HG03025 (cell line): ENCODE results near the gene SUPT20H.

Experiments
- ATAC-seq: cut with Tn5 transposase; IDR thresholded peaks from one replicate; pipeline ENCODE4 v1.9.1; 2021; ENCODE audit warnings: mild to moderate bottlenecking, moderate library complexity; ENCODE audit not compliant: unreplicated experiment, low FRiP score

Gene SUPT20H

GRCh38 chr13:37058910-37059847 lies at the start of gene SUPT20H:
Gene SUPT20H (minus strand): TSS chr13:37059688. CDS start chr13:37051490, 8,198 bp downstream.
- peak; percentile 98 for ATAC-seq

- ATAC-seq: no peak
Measured at GRCh38 chr13:37109051-37109678, 49.7 kb upstream of the SUPT20H start.

- ATAC-seq: no peak
Measured at GRCh38 chr13:37107868-37108267, 48.4 kb upstream of the SUPT20H start.

GRCh38 chr13:37107456-37107855 lies 48.0 kb upstream of the SUPT20H start:
- ATAC-seq: no peak

GRCh38 chr13:37106642-37107041 lies 47.2 kb upstream of the SUPT20H start:
- ATAC-seq: no peak

GRCh38 chr13:37105251-37105714 lies 45.8 kb upstream of the SUPT20H start, which contains the start of gene CSNK1A1L:
Gene CSNK1A1L (minus strand): TSS chr13:37105664. CDS start chr13:37105256, 408 bp downstream.
- no peak for ATAC-seq

GRCh38 chr13:37102896-37103295 lies 43.4 kb upstream of the SUPT20H start:
- ATAC-seq: no peak

GRCh38 chr13:37101201-37101600 lies 41.7 kb upstream of the SUPT20H start:
- no peak for ATAC-seq

- ATAC-seq: no peak
Measured at GRCh38 chr13:37100731-37101130, 41.2 kb upstream of the SUPT20H start.

GRCh38 chr13:37097076-37097475 lies 37.6 kb upstream of the SUPT20H start:
- no peak for ATAC-seq

- no peak for ATAC-seq
Measured at GRCh38 chr13:37094840-37095239, 35.4 kb upstream of the SUPT20H start.

- no peak for ATAC-seq
Measured at GRCh38 chr13:37094099-37094498, 34.6 kb upstream of the SUPT20H start.

GRCh38 chr13:37091835-37092234 lies 32.3 kb upstream of the SUPT20H start:
- ATAC-seq: no peak

GRCh38 chr13:37090912-37091311 lies 31.4 kb upstream of the SUPT20H start:
- ATAC-seq: no peak

GRCh38 chr13:37089495-37089894 lies 30.0 kb upstream of the SUPT20H start:
- no peak for ATAC-seq

- ATAC-seq: no peak
Measured at GRCh38 chr13:37087486-37087885, 28.0 kb upstream of the SUPT20H start.

- ATAC-seq: no peak
Measured at GRCh38 chr13:37085606-37086005, 26.1 kb upstream of the SUPT20H start.

GRCh38 chr13:37076818-37077217 lies 17.3 kb upstream of the SUPT20H start:
- ATAC-seq: no peak

GRCh38 chr13:37075164-37075563 lies 15.7 kb upstream of the SUPT20H start:
- ATAC-seq: no peak

GRCh38 chr13:37074703-37075102 lies 15.2 kb upstream of the SUPT20H start:
- no peak for ATAC-seq

GRCh38 chr13:37072024-37072423 lies 12.5 kb upstream of the SUPT20H start:
- no peak for ATAC-seq
